Left ventricle myocardium superior (tissue), 1 donor: ENCODE results near the gene COL8A2. TPM values are rescaled to one million over a fixed set of nuclear protein-coding genes. Genes with fewer than 3 reads are reported as not detected.

Source experiments
- ATAC-seq: fragments of 200-7000 bp; cut with Tn5 transposase; one replicate; pipeline ENCODE4 v1.9.1; 2020; ENCODE audit warnings: mild to moderate bottlenecking, moderate library complexity
- DNase-seq: peaks from one replicate; pipeline ENCODE4 v3.0.0-alpha.2; 2020
- intact Hi-C: fragments of 100-400 bp; cut with micrococcal nuclease; formaldehyde crosslinking; loops from one replicate; pipeline ENCODE4 v1.11.0; 2022
- long read RNA-seq: library from polyadenylated mRNA; unstranded; transcript quantifications from one replicate; pipeline ENCODE4 v2.0.0, GENCODE V29; 2021
- total RNA-seq: library from RNA; stranded (reverse); fragmentation: NEBNext Ultra II Directional; extraction: Animal tissue kit (Norgen Biotek cat#: 25700); gene quantifications from one replicate; pipeline ENCODE4 v1.2.1, GENCODE V29; 2021
- donor health status: DM: no; HTN: yes; CAD: no; lungs with severe emphysema.

The COL8A2 gene
- 0.67 TPM for total RNA-seq
- long read RNA-seq, full-length matches to known transcripts, result 2 of 5 reads
- long read RNA-seq, partial matches to known transcripts, result 0 of 5 reads
- long read RNA-seq, other reads (novel, unspliced or antisense), result 3 of 5 reads

GRCh38 chr1:36125129-36125991 is at the start of gene COL8A2:
TSS of gene COL8A2 (minus strand) at chr1:36125222. CDS start at chr1:36100242, 24,980 bp downstream.
- intact Hi-C loops, result no loop called here
- DNase-seq (peak; percentile 71), ATAC-seq (peak; percentile 80)

GRCh38 chr1:36174713-36175112 is 49.7 kb upstream of the COL8A2 start:
- ATAC-seq, result no peak
- DNase-seq, result no peak
- intact Hi-C loops, result no loop called here

GRCh38 chr1:36172983-36173382 is 48.0 kb upstream of the COL8A2 start:
- DNase-seq (no peak), ATAC-seq (no peak)
- intact Hi-C loops, result no loop called here

GRCh38 chr1:36172017-36172747 is 47.2 kb upstream of the COL8A2 start:
- ATAC-seq (no peak), DNase-seq (no peak)
- intact Hi-C loops, result no loop called here

GRCh38 chr1:36170643-36171412 is 45.8 kb upstream of the COL8A2 start:
- DNase-seq (no peak), ATAC-seq (peak; percentile 52)
- intact Hi-C loops, result no loop called here

GRCh38 chr1:36168514-36168913 is 43.5 kb upstream of the COL8A2 start:
- DNase-seq (no peak), ATAC-seq (no peak)
- intact Hi-C loops, result no loop called here

GRCh38 chr1:36166938-36167905 is 42.2 kb upstream of the COL8A2 start:
- intact Hi-C loops, result no loop called here

GRCh38 chr1:36166136-36166535 is 41.1 kb upstream of the COL8A2 start:
- no peak for ATAC-seq
- no peak for DNase-seq
- intact Hi-C loops, result no loop called here

More at GRCh38 chr1:36166938-36167905, 42.2 kb upstream of the COL8A2 start:
- ATAC-seq (peak; percentile 30), DNase-seq (no peak)

GRCh38 chr1:36165145-36165544 is 40.1 kb upstream of the COL8A2 start:
- intact Hi-C loops, result no loop called here
- DNase-seq (no peak), ATAC-seq (no peak)

- intact Hi-C loops, result no loop called here
- DNase-seq (no peak), ATAC-seq (no peak)
These were observed 39.3 kb upstream of the COL8A2 start for GRCh38 chr1:36164361-36164760.

- intact Hi-C loops, result no loop called here
- ATAC-seq, result no peak
- DNase-seq, result no peak
These were observed 38.4 kb upstream of the COL8A2 start for GRCh38 chr1:36163426-36163825.

- intact Hi-C loops, result no loop called here
- DNase-seq (no peak), ATAC-seq (peak; percentile 41)
These were observed 37.7 kb upstream of the COL8A2 start for GRCh38 chr1:36162680-36163239.

GRCh38 chr1:36161641-36162531 is 36.9 kb upstream of the COL8A2 start:
- DNase-seq (no peak), ATAC-seq (peak; percentile 38)
- intact Hi-C loops, result no loop called here

- DNase-seq, result peak; percentile 82
These were observed 36.0 kb upstream of the COL8A2 start for GRCh38 chr1:36160949-36161485.

GRCh38 chr1:36160388-36160948 is 35.4 kb upstream of the COL8A2 start:
- DNase-seq (no peak), ATAC-seq (no peak)
- intact Hi-C loops, result no loop called here

More at GRCh38 chr1:36160949-36161485, 36.0 kb upstream of the COL8A2 start:
- intact Hi-C loops, result no loop called here
- peak; percentile 30 for ATAC-seq

GRCh38 chr1:36159614-36160387 is 34.8 kb upstream of the COL8A2 start:
- ATAC-seq (no peak), DNase-seq (no peak)
- intact Hi-C loops, result no loop called here
